Esophagus muscularis mucosa (tissue), 4 donors: ENCODE measurements around the gene SEMA5A.

Source experiments
- CTCF ChIP-seq, 3 experiments: fragments of 200-600 bp in 2 of 3; fragments of 450-650 bp in 1 of 3; sonication (generic) in 2 of 3; IDR thresholded peaks; one replicate each; pipeline ENCODE4 v1.5.1; 2017 to 2019; ENCODE audit warnings: antibody characterized with exemption in 3 of 3, mild to moderate bottlenecking in 2 of 3, moderate library complexity in 1 of 3
- EP300 ChIP-seq: sonication (generic); formaldehyde crosslinking; IDR thresholded peaks from one replicate; pipeline ENCODE4 v1.6.1; 2017; ENCODE audit warnings: antibody characterized with exemption
- POLR2A ChIP-seq: fragments of 450-650 bp; IDR thresholded peaks from one replicate; pipeline ENCODE4 v1.6.1; 2017; ENCODE audit warnings: antibody characterized with exemption, moderate library complexity, mild to moderate bottlenecking, low read depth
- POLR2AphosphoS5 ChIP-seq, 2 donors: sonication (generic); formaldehyde crosslinking; IDR thresholded peaks; one replicate each; pipeline ENCODE4 v1.6.1; 2017; ENCODE audit warnings: antibody characterized with exemption in 2 of 2

DNA sequence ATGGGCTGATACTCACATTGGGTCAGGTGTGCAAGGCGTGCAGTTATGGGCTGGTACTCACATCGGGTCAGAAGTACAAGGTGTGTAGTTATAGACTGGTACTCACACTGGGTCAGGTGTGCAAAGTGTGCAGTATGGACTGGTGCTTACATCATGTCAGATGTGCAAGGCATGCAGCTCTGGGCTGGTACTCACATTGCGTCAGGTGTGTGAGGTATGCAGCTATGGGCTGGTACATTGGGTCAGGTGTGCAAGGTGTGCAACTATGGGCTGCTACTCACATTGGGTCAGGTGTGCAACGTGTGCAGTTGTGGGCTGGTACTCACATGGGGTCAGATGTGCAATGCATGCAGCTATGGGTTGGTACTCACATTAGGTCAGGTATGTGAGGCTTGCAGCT is 213.8 kb downstream of the SEMA5A start:
- no peak for TF ChIP-seq CTCF (IDR thresholded peaks at IDR 0.05)
- no peak for TF ChIP-seq POLR2AphosphoS5 (IDR thresholded peaks at IDR 0.05)
- no peak for TF ChIP-seq POLR2A
- no peak for TF ChIP-seq EP300
